Ovary (tissue), 9 donors: ENCODE results near the gene GRIK4. TPM values are rescaled to one million over a fixed set of nuclear protein-coding genes. Genes with fewer than 3 reads are reported as not detected.
"Not testable (repeated sequence)": the region's sequence is repeated elsewhere in the genome, so short reads cannot be mapped to it uniquely, and the experiment has no call there.

Experiments
- DNase-seq, 5 donors: peaks; one replicate each; pipeline ENCODE4 v3.0.0-alpha.2; 2019 to 2020
- H3K27ac ChIP-seq, 2 donors: fragments of 200-600 bp; one replicate each; pipeline versions ENCODE4 v1.5.1 to v1.8.0; 2019 to 2022
- H3K27me3 ChIP-seq: fragments of 200-600 bp; one replicate; pipeline ENCODE4 v1.8.0; 2022
- H3K36me3 ChIP-seq: fragments of 200-600 bp; sonication (generic); one replicate; pipeline ENCODE4 v1.5.1; 2019
- H3K4me1 ChIP-seq: one replicate; pipeline ENCODE4 v1.8.1; 2013; ENCODE audit warnings: mild to moderate bottlenecking, moderate library complexity; ENCODE audit not compliant: insufficient read depth
- H3K4me3 ChIP-seq: fragments of 200-600 bp; sonication (generic); one replicate; pipeline ENCODE4 v1.5.1; 2017
- H3K9me3 ChIP-seq, 2 donors: fragments of 200-600 bp in 1 of 2; sonication (generic) in 1 of 2; one replicate each; pipeline versions ENCODE4 v1.5.1 to v1.8.1; 2013 to 2019; ENCODE audit warnings: mild to moderate bottlenecking in 1 of 2, moderate library complexity in 1 of 2
- CTCF ChIP-seq, 3 donors: fragments of 450-650 bp in 2 of 3; fragments of 200-600 bp in 1 of 3; IDR thresholded peaks; one replicate each; pipeline versions ENCODE4 v1.5.1 to v1.8.0; 2016 to 2022; ENCODE audit warnings: antibody characterized with exemption in 3 of 3, mild to moderate bottlenecking in 1 of 3
- EP300 ChIP-seq: sonication (generic); formaldehyde crosslinking; IDR thresholded peaks from one replicate; pipeline ENCODE4 v1.6.1; 2017; ENCODE audit warnings: antibody characterized with exemption
- POLR2A ChIP-seq: fragments of 450-650 bp; IDR thresholded peaks from one replicate; pipeline ENCODE4 v1.6.1; 2017; ENCODE audit warnings: antibody characterized with exemption, mild to moderate bottlenecking, moderate library complexity
- WGBS, 3 donors: extraction: QIAGEN DNeasy Blood & Tissue Kit in 1 of 3; methylation state at CpG; one replicate each; pipeline versions ENCODE4 v1.1.5 to v1.1.7; 2013 to 2017; 5-methylcytosine and 5-hydroxymethylcytosine counted together
- intact Hi-C, 4 donors: fragments of 100-400 bp; cut with DNase I; formaldehyde crosslinking; loops; one replicate each; pipeline versions ENCODE4 v1.11.0 to v1.15.1; 2022 to 2023
- polyA plus RNA-seq, 2 donors: library from polyadenylated mRNA; stranded (reverse); fragments of 200-250 nt in 1 of 2; fragments of 350-450 nt in 1 of 2; fragmentation: Illumina TruSeq in 1 of 2; extraction: RNeasy Lipid Tissue Mini Kit (QIAGEN cat#74804) in 1 of 2; gene quantifications; one replicate each; pipeline ENCODE4 v1.2.3, GENCODE V29; 2013 to 2014
- total RNA-seq, 7 donors: library from RNA; depleted of rRNA in 2 of 7; stranded (reverse); fragments of >200 nt in 2 of 7; fragmentation: NEBNext Ultra II Directional in 3 of 7; extraction: Animal tissue kit (Norgen Biotek cat#: 25700) in 3 of 7; gene quantifications; one replicate each; pipeline versions ENCODE4 v1.1.0 to v1.2.4, GENCODE V29; 2016 to 2023
- donor health status: DM: no; HTN: no; CAD: no; lungs with moderate emphysema.
- donor health status: DM: no; HTN: no; CAD: no.
- donor health status: Bipolar disorder and iron deficiency.
- donor health status: DM: yes; HTN: yes; CAD: no.
- donor health status: DM: no; HTN: no; CAD: no.
- donor health status: DM: yes; HTN: yes; CAD: no.

Gene GRIK4
- total and polyA plus RNA-seq, 9 donors: 1.3 to 13.4 (median 2.3) TPM

GRCh38 chr11:121029153-121029552 is 517.6 kb downstream of the GRIK4 start:
- 19 to 36% (median 20%) methylated on average over 2 of the region's 2 CpGs for whole genome bisulfite sequencing, 3 donors
- TF ChIP-seq POLR2A: no peak
- no peak for TF ChIP-seq EP300
- TF ChIP-seq CTCF (IDR thresholded peaks at IDR 0.05): no peak
- H3K4me3 ChIP-seq: no peak overlapping the region
- peaks cover 7% of the 10 kb centered on the region for H3K4me1 ChIP-seq
- intact Hi-C loops: no loop called here
- H3K9me3 ChIP-seq: no peaks in the 10 kb centered on the region
- H3K27ac ChIP-seq: no peak overlapping the region
- H3K27me3 ChIP-seq: no peaks in the 10 kb centered on the region
- no peaks in the 10 kb centered on the region for H3K36me3 ChIP-seq
- DNase-seq: no peak

GRCh38 chr11:121029813-121030445 is 518.4 kb downstream of the GRIK4 start:
- 70 to 74% (median 70%) methylated on average over 3 of the region's 3 CpGs for WGBS, 3 donors

GRCh38 chr11:121031167-121031566 is 519.6 kb downstream of the GRIK4 start:
- Histone ChIP-seq H3K36me3 (no peaks in the 10 kb centered on the region), H3K27me3 (no peaks in the 10 kb centered on the region), H3K4me1 (peaks cover 4% of the 10 kb centered on the region), H3K9me3 (no peaks in the 10 kb centered on the region), H3K27ac (no peak overlapping the region), H3K4me3 (no peak overlapping the region)
- DNase-seq: no peak
- WGBS, 3 donors: 92 to 98% (median 97%) methylated on average over 2 of the region's 2 CpGs
- TF ChIP-seq CTCF (IDR thresholded peaks at IDR 0.05): no peak
- TF ChIP-seq EP300: no peak
- no peak for TF ChIP-seq POLR2A
- intact Hi-C loops: no loop called here

More at GRCh38 chr11:121029813-121030445, 518.4 kb downstream of the GRIK4 start:
- no peaks in the 10 kb centered on the region for H3K36me3 ChIP-seq
- TF ChIP-seq EP300 (no peak), POLR2A (no peak), CTCF (IDR thresholded peaks at IDR 0.05) (no peak)
- no peaks in the 10 kb centered on the region for H3K9me3 ChIP-seq
- intact Hi-C loops: no loop called here
- H3K4me1 ChIP-seq: peaks cover 3% of the 10 kb centered on the region
- H3K27ac ChIP-seq: no peak overlapping the region
- DNase-seq: no peak
- no peak overlapping the region for H3K4me3 ChIP-seq
- H3K27me3 ChIP-seq: no peaks in the 10 kb centered on the region

GRCh38 chr11:121031648-121032047 is 520.1 kb downstream of the GRIK4 start:
- H3K4me1 ChIP-seq, H3K9me3 ChIP-seq, intact Hi-C loops, DNase-seq, H3K27ac ChIP-seq, H3K36me3 ChIP-seq, H3K27me3 ChIP-seq, H3K4me3 ChIP-seq: not testable (repeated sequence)
- WGBS, 3 donors: 93 to 95% (median 95%) methylated on average over 4 of the region's 4 CpGs

GRCh38 chr11:121032546-121032945 is 521.0 kb downstream of the GRIK4 start:
- no peaks in the 10 kb centered on the region for H3K9me3 ChIP-seq
- 94 to 95% (median 95%) methylated on average over 3 of the region's 3 CpGs for WGBS, 3 donors
- no peaks in the 10 kb centered on the region for H3K27me3 ChIP-seq
- no peak for DNase-seq
- no peak overlapping the region for H3K27ac ChIP-seq
- H3K4me3 ChIP-seq: no peak overlapping the region
- peaks cover 4% of the 10 kb centered on the region for H3K4me1 ChIP-seq
- intact Hi-C loops: no loop called here
- no peak for TF ChIP-seq EP300
- no peak for TF ChIP-seq POLR2A
- TF ChIP-seq CTCF (IDR thresholded peaks at IDR 0.05): no peak
- H3K36me3 ChIP-seq: no peaks in the 10 kb centered on the region
